HepG2 (cell line): ENCODE data around the gene CD34.

Experiments used
- HOMEZ ChIP-seq: IDR thresholded peaks from 2 replicates; pipeline ENCODE4 v1.6.1; 2016; ENCODE audit warnings: low read depth
- ZNF556 ChIP-seq: sonication (generic); formaldehyde crosslinking; IDR thresholded peaks from 2 replicates; pipeline ENCODE4 v1.4.0; 2020; ENCODE audit warnings: mild to moderate bottlenecking, missing genetic modification reagents, borderline replicate concordance

- TF ChIP-seq ZNF556 (CRISPR knock-in tag) (no peak), HOMEZ (no peak)
These were observed 46.9 kb downstream of the CD34 start for GRCh38 chr1:207863893-207864535.
